Right ventricle myocardium inferior (tissue), 1 donor: Measurements from ENCODE around the gene CFAP77. TPM values are rescaled to one million over a fixed set of nuclear protein-coding genes. Genes with fewer than 3 reads are reported as not detected.

Source experiments
- ATAC-seq: fragments of 200-7000 bp; cut with Tn5 transposase; one replicate; pipeline ENCODE4 v1.9.1; 2020; ENCODE audit warnings: mild to moderate bottlenecking, moderate library complexity
- DNase-seq: peaks from one replicate; pipeline ENCODE4 v3.0.0; 2021; ENCODE audit errors: missing footprints
- intact Hi-C: fragments of 100-400 bp; cut with DNase I; formaldehyde crosslinking; loops from one replicate; pipeline ENCODE4 v1.11.0; 2022
- total RNA-seq: library from RNA; stranded (reverse); fragmentation: NEBNext Ultra II Directional; extraction: Animal tissue kit (Norgen Biotek cat#: 25700); gene quantifications from one replicate; pipeline ENCODE4 v1.2.1, GENCODE V29; 2021
- donor health status: DM: no; HTN: yes; CAD: no; lungs with severe emphysema.

Gene CFAP77
- total RNA-seq, 1 donor from 2014 or later = 2.9 TPM

DNA sequence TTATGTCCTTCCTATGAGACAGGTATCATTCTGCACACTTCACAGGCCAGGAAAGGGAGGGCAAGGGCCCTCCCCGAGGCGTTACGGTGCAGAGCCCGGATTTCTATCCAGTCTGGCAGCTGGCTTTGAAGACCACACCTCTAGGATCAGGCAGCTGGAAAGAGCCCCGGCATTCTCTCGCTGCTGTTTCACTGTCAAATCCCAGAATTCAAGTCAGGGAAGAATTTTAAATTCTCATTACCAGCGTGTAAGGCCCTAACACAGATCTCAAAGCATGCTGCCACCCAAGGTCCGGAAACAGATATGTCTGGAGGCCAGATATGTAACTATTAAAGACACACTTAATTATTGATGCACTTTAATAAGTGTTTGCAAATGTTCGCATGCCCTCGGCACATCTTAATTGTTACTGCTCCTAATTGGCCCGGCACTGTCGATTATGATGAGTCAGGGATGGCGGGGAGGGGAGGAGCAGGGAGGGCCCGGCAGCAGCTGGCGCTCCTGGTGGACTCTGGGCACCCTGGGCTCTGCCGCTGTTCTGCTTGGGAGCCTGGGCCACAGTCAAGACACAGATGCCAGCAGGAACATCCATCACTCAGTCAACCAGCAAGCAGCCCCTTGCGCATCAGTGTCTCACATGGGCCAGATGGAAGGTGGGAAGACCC is 96.1 kb downstream of the CFAP77 start:
- ATAC-seq (no peak), DNase-seq (no peak)
- intact Hi-C loops = loop anchor here (5.0 kb wide), 1 partner anchor 94 kb away; the partner anchor contains the start of gene CFAP77

GRCh38 chr9:132506977-132507669 is 97.1 kb downstream of the CFAP77 start:
- ATAC-seq (no peak), DNase-seq (no peak)
- intact Hi-C loops = loop anchor here (1.0 to 5.0 kb wide), 2 partner anchors 68 to 95 kb away; partner anchors contain the start of gene CFAP77

DNA sequence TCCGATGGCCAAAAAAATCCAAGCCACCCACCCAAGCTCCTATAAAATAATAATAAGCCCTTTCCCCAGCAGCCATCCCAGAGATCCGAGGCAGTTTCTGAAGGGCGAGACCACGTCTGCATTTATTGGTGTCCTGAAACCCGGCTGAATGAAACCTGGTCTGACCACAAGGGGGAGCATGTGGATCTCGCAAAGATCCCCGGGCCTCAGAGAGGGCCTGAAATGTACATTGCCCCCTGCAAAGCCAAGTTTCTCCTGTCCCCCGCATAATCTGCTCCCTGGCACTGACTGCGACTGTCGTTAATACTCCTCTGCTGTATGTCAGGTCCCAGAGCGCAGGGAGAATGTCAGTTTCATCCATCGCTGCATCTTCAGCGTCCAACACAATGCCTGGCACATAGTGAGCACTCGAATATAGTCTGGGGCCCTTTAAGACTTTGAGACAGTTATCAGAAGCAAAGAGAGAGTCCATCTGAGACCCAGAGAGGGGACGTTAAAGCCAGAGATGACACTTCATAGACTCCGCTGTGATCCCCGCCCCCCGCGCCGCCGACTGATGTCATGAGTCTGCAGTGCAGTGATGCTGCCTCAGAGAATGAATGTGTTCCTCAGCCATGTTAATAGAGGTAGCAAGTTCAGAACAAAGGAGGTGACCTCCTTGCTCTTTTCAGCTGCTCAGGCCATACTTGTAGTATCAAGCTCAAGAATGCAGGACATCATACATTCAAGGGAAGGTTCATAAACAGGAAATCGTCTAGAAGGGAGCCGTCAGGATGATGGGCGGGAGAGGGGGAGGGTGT is 97.9 kb downstream of the CFAP77 start:
- peak; percentile 61 for ATAC-seq
- no peak for DNase-seq
- intact Hi-C loops = loop anchor here (1.0 to 5.0 kb wide), 3 partner anchors 67 to 291 kb away; partner anchors contain the start of gene CFAP77

DNA sequence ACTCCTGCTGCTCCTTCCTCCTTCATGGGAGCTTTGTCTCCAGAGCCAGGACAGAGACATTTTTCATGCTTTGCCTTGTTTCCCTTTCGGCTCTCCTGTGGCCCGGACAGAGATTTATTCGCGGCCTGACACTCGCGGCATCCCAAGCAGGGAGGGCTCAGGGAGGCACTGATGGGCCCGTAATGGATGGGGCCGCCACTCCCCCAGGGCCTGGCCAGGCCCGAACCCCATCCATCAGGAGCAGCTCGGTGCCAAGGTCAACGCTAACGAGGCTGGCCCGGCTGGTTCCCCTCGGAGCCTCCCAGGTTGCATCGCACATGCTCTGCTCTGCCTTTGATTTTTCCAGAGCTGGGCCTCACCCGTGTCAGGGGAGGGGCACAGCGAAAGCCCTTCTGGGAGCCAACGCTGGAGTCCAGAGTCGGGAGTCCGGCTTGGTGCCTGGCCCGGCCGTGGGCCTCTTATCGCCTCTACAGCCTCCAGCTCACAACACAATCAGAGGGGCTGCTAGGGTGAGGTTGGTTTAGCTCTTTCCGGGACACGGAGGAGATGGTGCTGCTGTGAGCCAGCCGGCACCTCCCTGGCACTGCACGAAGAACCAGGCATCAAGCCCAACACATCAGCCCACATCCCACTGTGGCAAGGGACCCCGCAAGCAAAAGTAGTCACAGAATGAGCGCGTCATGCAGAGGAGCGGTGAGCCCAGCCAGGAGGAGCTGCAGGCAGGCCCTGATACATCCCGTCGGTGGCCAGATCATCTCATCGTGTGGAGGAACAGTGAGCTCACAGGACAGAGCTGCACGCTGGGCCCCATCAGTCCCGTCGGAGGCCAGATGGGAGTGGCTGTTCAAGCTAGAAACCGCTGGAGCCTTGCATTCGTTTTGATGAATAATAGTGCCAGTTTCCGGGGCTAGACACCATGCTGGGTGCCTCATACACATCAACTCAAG is 100.2 kb downstream of the CFAP77 start:
- DNase-seq = peak; percentile 55
- intact Hi-C loops = loop anchor here (2.0 to 5.0 kb wide), 2 partner anchors 98 to 289 kb away; partner anchors contain the start of gene CFAP77

DNA sequence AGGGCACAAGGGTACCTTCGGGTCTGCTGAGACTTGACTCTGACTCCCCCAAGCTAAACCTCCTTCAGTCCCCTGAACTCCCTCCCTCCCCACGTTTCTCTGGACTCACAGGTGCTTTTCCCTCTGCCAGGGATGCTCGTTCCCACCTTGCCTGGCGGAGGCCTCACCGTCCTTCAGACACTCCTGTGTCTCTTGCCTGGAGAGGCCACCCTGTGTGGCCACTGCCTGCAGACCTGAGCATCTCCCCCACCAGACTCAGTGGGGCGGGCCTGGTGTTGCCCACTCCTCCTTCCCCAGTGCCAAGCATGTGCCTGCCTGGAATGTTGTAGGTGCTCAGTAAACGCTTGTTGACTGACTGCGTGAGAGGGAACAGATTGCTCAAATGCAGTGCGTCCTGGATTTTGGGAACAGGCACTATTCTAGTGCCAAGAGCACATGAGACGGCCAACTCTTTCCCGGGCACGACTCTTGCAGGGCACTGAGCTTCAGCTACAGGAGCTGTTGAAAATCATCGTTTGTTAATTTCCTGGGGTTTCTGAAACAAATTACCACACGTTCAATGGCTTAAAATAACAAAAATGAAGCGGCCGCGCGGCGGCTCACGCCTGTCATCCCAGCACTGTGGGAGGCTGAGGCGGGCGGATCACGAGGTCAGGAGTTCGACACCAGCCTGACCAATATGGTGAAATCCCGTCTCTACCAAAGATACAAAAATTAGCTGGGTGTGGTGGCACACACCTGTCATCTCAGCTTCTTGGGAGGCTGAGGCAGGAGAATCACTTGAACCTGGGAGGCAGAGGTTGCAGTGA is 101.4 kb downstream of the CFAP77 start:
- ATAC-seq (no peak), DNase-seq (no peak)
- intact Hi-C loops = no loop called here

More for the DNA sequence above, 100.2 kb downstream of the CFAP77 start:
- no peak for ATAC-seq

DNA sequence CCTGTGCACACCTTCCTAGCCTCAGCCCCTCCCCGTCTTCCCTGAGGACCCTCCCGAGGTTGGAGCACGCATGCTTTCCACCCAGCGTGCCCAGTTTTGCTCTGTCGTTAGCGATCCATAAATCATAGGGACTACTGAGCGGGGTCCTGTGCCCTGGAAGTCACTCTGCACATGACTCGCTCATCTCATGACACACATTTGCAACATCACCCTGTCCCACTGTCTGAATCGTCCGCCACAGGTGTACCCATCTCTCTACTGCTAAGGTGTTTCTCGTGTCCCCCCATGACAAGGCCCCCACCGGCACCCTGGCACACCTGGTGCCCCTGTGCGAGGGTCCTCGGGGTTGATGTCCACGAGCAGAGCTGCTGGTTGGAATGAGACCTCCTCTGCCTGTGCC is 103.4 kb downstream of the CFAP77 start:
- intact Hi-C loops = no loop called here
- no peak for ATAC-seq
- DNase-seq = no peak

DNA sequence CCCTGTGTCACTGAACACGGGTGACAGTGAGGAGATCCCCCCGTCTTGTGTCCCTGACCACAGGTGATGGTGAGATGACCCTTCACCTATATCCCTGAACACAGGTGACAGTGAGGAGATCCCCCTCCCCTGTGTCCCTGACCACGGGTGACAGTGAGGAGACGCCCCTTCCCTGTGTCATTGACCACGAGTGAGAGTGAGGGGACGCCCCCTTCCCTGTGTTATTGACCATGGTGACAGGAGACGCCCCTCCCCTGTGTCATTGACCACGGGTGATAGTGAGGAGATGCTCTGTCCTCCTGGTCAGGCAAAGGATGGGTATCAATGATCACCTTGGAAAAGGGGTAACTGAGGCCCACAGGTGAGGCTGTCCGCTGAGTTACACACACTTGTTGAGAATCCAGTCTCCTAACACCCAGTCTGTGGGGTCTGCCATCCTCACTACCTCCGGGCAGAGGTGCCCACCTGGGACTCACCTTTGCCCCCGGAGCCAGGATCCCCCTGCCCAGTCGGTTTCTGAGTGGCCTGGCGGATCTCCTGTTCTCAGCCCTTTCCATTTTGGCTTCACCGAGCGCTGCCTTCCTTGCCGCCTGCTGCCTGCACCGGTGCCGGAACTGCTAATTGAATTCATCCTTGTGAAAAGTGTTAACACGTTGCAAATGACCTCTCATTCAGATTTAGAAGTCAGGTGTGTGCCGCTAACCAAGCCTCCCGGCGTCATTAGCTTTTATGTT is 104.2 kb downstream of the CFAP77 start:
- DNase-seq (no peak), ATAC-seq (no peak)
- intact Hi-C loops = no loop called here

DNA sequence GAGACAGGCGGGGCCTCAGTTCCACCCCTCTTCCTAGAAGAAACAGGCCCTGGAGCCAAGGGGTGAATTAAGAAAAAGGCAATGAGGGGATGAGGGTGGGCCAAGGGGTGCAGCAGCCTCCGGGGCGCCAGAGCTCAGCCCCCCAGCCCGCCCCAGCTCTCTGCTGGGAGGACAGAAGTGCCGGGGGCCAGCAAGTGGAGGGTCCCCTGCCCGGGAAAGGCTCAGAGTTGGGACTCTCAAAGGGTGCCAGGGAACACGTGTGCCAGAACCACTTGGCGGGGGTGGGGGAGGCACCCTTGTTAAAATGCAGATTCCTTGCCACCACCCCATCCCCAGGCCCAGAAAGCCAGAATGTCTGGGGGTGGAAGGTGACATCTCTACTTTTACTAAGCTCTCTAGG is 104.8 kb downstream of the CFAP77 start:
- ATAC-seq (no peak), DNase-seq (no peak)
- intact Hi-C loops = no loop called here

DNA sequence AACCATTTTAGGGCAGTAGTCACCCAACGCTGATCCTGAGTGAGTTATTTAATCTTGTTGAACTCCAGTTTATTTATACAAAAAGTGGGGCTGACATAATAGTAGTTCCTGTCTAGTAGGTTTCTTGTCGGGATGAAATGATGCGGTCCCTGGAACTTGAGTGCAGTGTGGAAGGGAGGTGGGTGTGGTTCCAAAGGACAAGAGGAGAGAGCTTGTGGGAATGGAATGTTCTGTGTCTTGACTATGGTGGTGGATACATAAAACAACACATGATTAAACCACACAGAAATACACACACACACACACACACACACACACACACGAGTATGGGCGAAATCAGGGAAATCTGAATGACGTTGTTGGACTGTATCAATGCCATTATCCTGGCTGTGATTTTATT is 106.3 kb downstream of the CFAP77 start:
- intact Hi-C loops = no loop called here
- DNase-seq (no peak), ATAC-seq (no peak)

DNA sequence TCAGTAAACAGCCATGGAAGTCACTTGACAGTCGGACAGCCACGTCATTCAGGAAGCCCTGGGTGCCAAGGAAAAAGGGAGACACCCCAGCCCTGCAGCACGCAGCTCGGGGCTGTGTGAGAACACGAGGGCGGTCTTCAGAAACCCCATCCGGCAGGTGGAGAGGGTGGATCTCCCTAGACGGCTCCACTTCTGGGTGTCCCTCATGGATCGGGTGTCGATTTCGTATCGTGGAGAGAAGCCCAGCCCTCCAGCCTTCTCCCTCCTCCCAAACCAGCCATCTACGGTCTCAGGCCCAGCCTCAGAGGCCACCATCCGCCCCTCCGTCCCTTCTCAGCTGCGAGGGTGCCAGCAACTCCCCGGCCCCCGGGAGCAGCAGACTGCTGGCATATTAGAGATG is 106.9 kb downstream of the CFAP77 start:
- intact Hi-C loops = no loop called here
- no peak for ATAC-seq
- no peak for DNase-seq

DNA sequence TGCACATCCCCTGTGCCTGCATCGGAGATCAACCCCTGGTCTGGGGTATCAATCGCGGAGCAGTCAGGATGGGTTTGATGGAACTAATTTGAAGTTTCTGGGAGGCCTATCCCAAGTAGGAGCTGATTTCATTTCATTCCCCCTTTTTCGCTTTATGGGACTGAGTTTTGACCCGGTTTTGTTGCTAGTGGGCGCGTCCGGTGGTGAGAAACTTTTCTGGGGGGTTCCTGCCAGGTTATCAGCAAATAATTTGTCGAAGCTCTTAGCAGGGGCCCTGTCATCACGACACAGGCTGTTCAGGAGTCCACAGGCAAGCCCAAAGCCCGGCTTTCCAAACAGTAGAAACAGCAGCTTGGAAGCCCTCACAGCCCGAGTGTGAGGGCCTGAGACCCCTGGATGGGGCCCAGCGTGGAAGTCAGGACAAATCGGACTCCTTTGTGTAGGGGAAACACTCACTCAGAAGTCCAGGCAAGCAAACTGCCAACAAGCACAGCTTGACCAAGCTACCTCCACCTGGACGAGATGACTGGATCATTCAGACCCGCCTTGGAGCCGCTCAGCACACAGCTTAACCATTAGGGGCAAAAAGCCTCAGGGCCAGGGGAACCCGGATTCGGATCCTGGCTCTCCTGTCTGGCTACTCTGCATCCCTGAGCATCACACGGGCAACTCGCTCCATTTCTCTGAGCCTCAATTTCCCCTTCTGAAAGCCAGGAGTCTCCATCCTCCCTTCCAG is 108.0 kb downstream of the CFAP77 start:
- no peak for DNase-seq
- no peak for ATAC-seq
- intact Hi-C loops = no loop called here

- no peak for DNase-seq
- intact Hi-C loops = no loop called here
- no peak for ATAC-seq
Observed at GRCh38 chr9:132518626-132519025, 108.6 kb downstream of the CFAP77 start.

DNA sequence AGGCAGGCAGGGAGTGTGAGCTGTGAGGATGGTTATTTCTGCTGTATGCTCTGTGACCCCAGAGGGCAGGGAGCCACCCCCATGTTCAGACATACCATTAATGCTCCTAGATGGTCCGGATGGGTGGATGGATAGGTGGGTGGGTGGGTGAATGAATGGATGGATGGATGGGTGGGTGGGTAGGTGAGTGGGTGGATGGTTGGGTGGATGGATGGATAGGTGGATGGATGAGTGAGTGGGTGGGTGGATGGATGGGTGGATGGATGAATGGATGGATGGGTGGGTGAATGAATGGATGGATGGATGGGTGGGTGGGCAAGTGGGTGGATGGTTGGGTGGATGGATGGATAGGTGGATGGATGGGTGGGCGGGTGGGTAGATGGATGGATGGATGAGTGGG is 109.0 kb downstream of the CFAP77 start:
- intact Hi-C loops = no loop called here
- DNase-seq (no peak), ATAC-seq (no peak)

GRCh38 chr9:132520612-132521011 is 110.6 kb downstream of the CFAP77 start:
- intact Hi-C loops = no loop called here
- DNase-seq = no peak
- no peak for ATAC-seq

GRCh38 chr9:132525308-132526023 is 115.5 kb downstream of the CFAP77 start:
- intact Hi-C loops = no loop called here
- ATAC-seq = no peak
- no peak for DNase-seq

DNA sequence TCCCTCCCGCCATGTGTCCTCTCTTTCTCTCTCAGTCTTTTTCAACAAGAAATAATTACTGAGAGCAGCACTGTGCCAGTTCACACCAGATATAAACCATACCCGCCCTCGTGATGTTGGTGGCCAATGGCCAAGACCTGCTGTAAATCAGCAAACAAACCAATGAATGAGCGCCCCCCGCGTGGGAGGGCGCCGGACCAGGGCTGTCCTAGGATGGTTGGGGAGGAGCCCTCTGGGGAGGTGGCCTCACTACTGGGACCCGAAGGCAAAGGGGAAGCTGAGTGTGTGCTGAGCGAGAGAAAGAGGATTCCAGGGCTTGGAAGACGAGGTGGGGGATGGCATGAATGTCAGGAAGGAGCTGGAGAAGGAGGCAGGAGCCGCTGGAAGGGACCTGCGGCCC is 121.2 kb downstream of the CFAP77 start:
- intact Hi-C loops = no loop called here
- DNase-seq = no peak
- no peak for ATAC-seq
